GM18519 (cell line): Measurements from ENCODE around the gene VSIR.

Experiments
- ATAC-seq: cut with Tn5 transposase; IDR thresholded peaks from one replicate; pipeline ENCODE4 v1.9.1; 2021; ENCODE audit warnings: mild to moderate bottlenecking, moderate library complexity; ENCODE audit not compliant: unreplicated experiment, low FRiP score

The VSIR gene

GRCh38 chr10:71807557-71808510, 34.5 kb upstream of the VSIR start:
- no peak for ATAC-seq

GRCh38 chr10:71806704-71807556, 33.6 kb upstream of the VSIR start:
- no peak for ATAC-seq

- no peak for ATAC-seq
Observed at GRCh38 chr10:71805776-71806703, 32.7 kb upstream of the VSIR start.

- ATAC-seq: no peak
Observed at GRCh38 chr10:71804077-71804476, 30.8 kb upstream of the VSIR start.

GRCh38 chr10:71802715-71803488, 29.6 kb upstream of the VSIR start:
- ATAC-seq: no peak

GRCh38 chr10:71802235-71802634, 28.9 kb upstream of the VSIR start:
- no peak for ATAC-seq

- peak; percentile 74 for ATAC-seq
Observed at GRCh38 chr10:71801361-71801760, 28.0 kb upstream of the VSIR start.

- no peak for ATAC-seq
Observed at GRCh38 chr10:71799608-71800453, 26.5 kb upstream of the VSIR start.

- no peak for ATAC-seq
Observed at GRCh38 chr10:71799112-71799511, 25.8 kb upstream of the VSIR start.

- ATAC-seq: no peak
Observed at GRCh38 chr10:71798308-71798624, 24.9 kb upstream of the VSIR start.

GRCh38 chr10:71797533-71798307, 24.4 kb upstream of the VSIR start:
- ATAC-seq: no peak

- no peak for ATAC-seq
Observed at GRCh38 chr10:71796749-71797405, 23.6 kb upstream of the VSIR start.

GRCh38 chr10:71795248-71795647, 21.9 kb upstream of the VSIR start:
- ATAC-seq: no peak

GRCh38 chr10:71790749-71791440, 17.6 kb upstream of the VSIR start:
- ATAC-seq: no peak

GRCh38 chr10:71789871-71790270, 16.6 kb upstream of the VSIR start:
- no peak for ATAC-seq

- ATAC-seq: no peak
Observed at GRCh38 chr10:71788954-71789353, 15.6 kb upstream of the VSIR start.

- ATAC-seq: no peak
Observed at GRCh38 chr10:71784679-71785272, 11.5 kb upstream of the VSIR start.
